NCI-H2227 (cell line): Measurements from ENCODE around the gene ADAM30.

ENCODE experiments used
- DNase-seq: peaks from one replicate; lab custom pipeline; 2025; ENCODE audit not compliant: unreplicated experiment; lab: John Stamatoyannopoulos, UW

Gene ADAM30

GRCh38 chr1:119909890-119910596 is 13.7 kb upstream of the ADAM30 start:
- DNase-seq: no peak

GRCh38 chr1:119908661-119909060 is 12.3 kb upstream of the ADAM30 start:
- DNase-seq: no peak

- no peak for DNase-seq
These were observed 10.8 kb upstream of the ADAM30 start for GRCh38 chr1:119906927-119907652.

- no peak for DNase-seq
These were observed 7.1 kb upstream of the ADAM30 start for GRCh38 chr1:119903443-119903835.

GRCh38 chr1:119902775-119903442 is 6.6 kb upstream of the ADAM30 start:
- no peak for DNase-seq

- DNase-seq: no peak
These were observed 2.8 kb upstream of the ADAM30 start for GRCh38 chr1:119898981-119899720.

GRCh38 chr1:119898530-119898929 is 2.2 kb upstream of the ADAM30 start:
- DNase-seq: no peak

GRCh38 chr1:119895102-119895501 is 1.2 kb downstream of the ADAM30 start:
- DNase-seq: no peak

GRCh38 chr1:119893827-119894700 is 2.3 kb downstream of the ADAM30 start:
- no peak for DNase-seq

GRCh38 chr1:119893238-119893791 is 3.0 kb downstream of the ADAM30 start:
- no peak for DNase-seq

GRCh38 chr1:119891386-119891785 is 4.9 kb downstream of the ADAM30 start:
- DNase-seq: no peak

GRCh38 chr1:119888476-119888875 is 7.8 kb downstream of the ADAM30 start:
- no peak for DNase-seq

GRCh38 chr1:119887427-119887826 is 8.9 kb downstream of the ADAM30 start:
- no peak for DNase-seq

- DNase-seq: no peak
These were observed 10.2 kb downstream of the ADAM30 start for GRCh38 chr1:119885903-119886783.

- no peak for DNase-seq
These were observed 11.6 kb downstream of the ADAM30 start for GRCh38 chr1:119884711-119885110.

GRCh38 chr1:119883826-119884225 is 12.5 kb downstream of the ADAM30 start:
- DNase-seq: no peak

GRCh38 chr1:119882132-119883049 is 13.9 kb downstream of the ADAM30 start:
- DNase-seq: no peak
